IMR-90 (cell line): ENCODE measurements around the gene HIF1AN. TPM values are rescaled to one million over a fixed set of nuclear protein-coding genes. Genes with fewer than 3 reads are reported as not detected.

Experiments
- ATAC-seq: fragments of 200-7000 bp; cut with Tn5 transposase; 2 replicates; pipeline ENCODE4 v1.9.1; 2020; ENCODE audit warnings: low read depth, mild to moderate bottlenecking, moderate library complexity
- BruUV-seq: library from RNA; stranded (reverse); fragments of 400-500 nt; replicated peaks from 2 replicates; lab custom pipeline; 2021; lab: Mats Ljungman, UMichigan
- CTCF ChIA-PET: fragments of 300-600 bp; formaldehyde crosslinking; extraction: SDS; loops from one replicate; lab custom pipeline; 2021; ENCODE audit warnings: antibody characterized with exemption; lab: Yijun Ruan, JAX
- POLR2A ChIA-PET: fragments of 300-600 bp; sonication (Branson Sonifier 250); formaldehyde crosslinking; loops from one replicate; lab custom pipeline; 2022; ENCODE audit warnings: antibody characterized with exemption; ENCODE audit not compliant: unreplicated experiment; lab: Charles Lee
- DNase-seq: peaks from one replicate; pipeline ENCODE4 v3.0.0; 2013
- H2AFZ ChIP-seq: replicated peaks from 2 replicates; pipeline ENCODE3; 2013; ENCODE audit warnings: low read length, mild to moderate bottlenecking; ENCODE audit not compliant: poor library complexity
- H2AK5ac ChIP-seq: 2 replicates; pipeline ENCODE4 v1.6.1; 2013; ENCODE audit warnings: low read depth, low read length, inconsistent platforms
- H2AK9ac ChIP-seq: replicated peaks from 2 replicates; pipeline ENCODE3; 2013; ENCODE audit warnings: mild to moderate bottlenecking, low read depth, low read length, moderate library complexity; ENCODE audit not compliant: poor library complexity
- H2BK120ac ChIP-seq: 2 replicates; pipeline ENCODE4 v1.6.1; 2013; ENCODE audit warnings: low read depth, low read length, inconsistent platforms
- H2BK15ac ChIP-seq: 3 replicates; pipeline ENCODE4 v1.6.1; 2013; ENCODE audit warnings: low read depth, low read length, inconsistent platforms
- H2BK20ac ChIP-seq: 2 replicates; pipeline ENCODE4 v1.6.1; 2013; ENCODE audit warnings: low read depth, mild to moderate bottlenecking, inconsistent platforms, low read length, moderate library complexity
- H2BK5ac ChIP-seq: 2 replicates; pipeline ENCODE4 v1.6.1; 2013; ENCODE audit warnings: mild to moderate bottlenecking, low read depth, low read length, inconsistent platforms; ENCODE audit not compliant: poor library complexity, severe bottlenecking
- H3K14ac ChIP-seq: replicated peaks from 2 replicates; pipeline ENCODE4 v1.6.1; 2013; ENCODE audit warnings: low read depth, low read length, inconsistent platforms
- H3K18ac ChIP-seq: 2 replicates; pipeline ENCODE4 v1.6.1; 2013; ENCODE audit warnings: low read depth, low read length, control low read depth
- H3K23ac ChIP-seq: 2 replicates; pipeline ENCODE4 v1.6.1; 2013; ENCODE audit warnings: low read depth, low read length, inconsistent platforms
- H3K27ac ChIP-seq: 2 replicates; pipeline ENCODE4 v1.5.1; 2013; ENCODE audit warnings: mild to moderate bottlenecking, control low read depth, low read length; ENCODE audit not compliant: insufficient read depth
- H3K27me3 ChIP-seq: 2 replicates; pipeline ENCODE4 v1.6.1; 2013; ENCODE audit warnings: low read length; ENCODE audit not compliant: control insufficient read depth, insufficient read depth
- H3K36me3 ChIP-seq: 2 replicates; pipeline ENCODE4 v1.6.1; 2013; ENCODE audit warnings: low read length, mixed read lengths; ENCODE audit not compliant: control insufficient read depth, insufficient read depth
- H3K4ac ChIP-seq: 2 replicates; pipeline ENCODE4 v1.6.1; 2013; ENCODE audit warnings: low read depth, low read length, inconsistent platforms
- H3K4me1 ChIP-seq: 2 replicates; pipeline ENCODE4 v1.6.1; 2013; ENCODE audit warnings: low read length, mixed read lengths; ENCODE audit not compliant: control insufficient read depth, insufficient read depth
- H3K4me2 ChIP-seq: 2 replicates; pipeline ENCODE4 v1.6.1; 2013; ENCODE audit warnings: low read depth, mild to moderate bottlenecking, control low read depth, low read length, moderate library complexity
- H3K4me3 ChIP-seq: 2 replicates; pipeline ENCODE4 v1.5.1; 2013; ENCODE audit warnings: low read depth, mild to moderate bottlenecking, control low read depth, low read length, moderate library complexity; ENCODE audit not compliant: insufficient read depth
- H3K56ac ChIP-seq: 2 replicates; pipeline ENCODE4 v1.6.1; 2013; ENCODE audit warnings: low read length, inconsistent platforms; ENCODE audit not compliant: insufficient read depth; ENCODE audit errors: extremely low read depth
- H3K79me1 ChIP-seq, 2 experiments: 2 replicates each; pipeline ENCODE4 v1.6.1; 2013; ENCODE audit warnings: low read length in 2 of 2, inconsistent platforms in 1 of 2, low read depth in 1 of 2
- H3K9ac ChIP-seq: 2 replicates; pipeline ENCODE4 v1.6.1; 2013; ENCODE audit warnings: low read depth, low read length, control low read depth
- H3K9me1 ChIP-seq: 2 replicates; pipeline ENCODE4 v1.6.1; 2013; ENCODE audit warnings: low read length, inconsistent platforms; ENCODE audit not compliant: insufficient read depth
- H3K9me3 ChIP-seq: 2 replicates; pipeline ENCODE4 v1.6.1; 2013; ENCODE audit warnings: low read length; ENCODE audit not compliant: control insufficient read depth, insufficient read depth
- H4K20me1 ChIP-seq: 2 replicates; pipeline ENCODE4 v1.6.1; 2013; ENCODE audit warnings: low read length, inconsistent platforms; ENCODE audit not compliant: insufficient read depth
- H4K5ac ChIP-seq: 2 replicates; pipeline ENCODE4 v1.6.1; 2013; ENCODE audit warnings: mild to moderate bottlenecking, low read depth, low read length, control low read depth
- H4K8ac ChIP-seq, 2 experiments: 2 replicates each; pipeline ENCODE4 v1.6.1; 2013; ENCODE audit warnings: low read depth in 2 of 2, low read length in 2 of 2, control low read depth in 1 of 2, inconsistent platforms in 1 of 2
- H4K91ac ChIP-seq: 2 replicates; pipeline ENCODE4 v1.6.1; 2013; ENCODE audit warnings: low read depth, low read length, inconsistent platforms; ENCODE audit not compliant: insufficient read depth
- BHLHE40 ChIP-seq: fragments of 150-350 bp; IDR thresholded peaks from 2 replicates; pipeline ENCODE4 v1.6.1; 2016; ENCODE audit warnings: mild to moderate bottlenecking, low read depth, low read length
- CEBPB ChIP-seq: IDR thresholded peaks from 2 replicates; pipeline ENCODE4 v1.6.1; 2012; ENCODE audit warnings: low read depth, low read length, improper control_type of control experiment
- CHD1 ChIP-seq: IDR thresholded peaks from 2 replicates; pipeline ENCODE4 v1.6.1; 2012; ENCODE audit warnings: low read depth, low read length, improper control_type of control experiment
- FOS ChIP-seq: fragments of 150-350 bp; IDR thresholded peaks from 2 replicates; pipeline ENCODE4 v1.6.1; 2016; ENCODE audit warnings: low read depth, low read length
- MAFK ChIP-seq: IDR thresholded peaks from 2 replicates; pipeline ENCODE4 v1.6.1; 2012; ENCODE audit warnings: low read depth, low read length, improper control_type of control experiment
- MAZ ChIP-seq: IDR thresholded peaks from 2 replicates; pipeline ENCODE4 v1.6.1; 2012; ENCODE audit warnings: low read depth, mild to moderate bottlenecking, low read length, improper control_type of control experiment, moderate library complexity, borderline replicate concordance
- MXI1 ChIP-seq: IDR thresholded peaks from 2 replicates; pipeline ENCODE4 v1.6.1; 2012; ENCODE audit warnings: low read depth, mild to moderate bottlenecking, low read length, moderate library complexity, borderline replicate concordance
- NFE2L2 ChIP-seq: fragments of 150-350 bp; IDR thresholded peaks from 2 replicates; pipeline ENCODE4 v1.6.1; 2016; ENCODE audit warnings: low read depth, mild to moderate bottlenecking, low read length
- POLR2A ChIP-seq: IDR thresholded peaks from 2 replicates; pipeline ENCODE4 v1.6.1; 2012; ENCODE audit warnings: mild to moderate bottlenecking, low read depth, low read length
- RAD21 ChIP-seq: IDR thresholded peaks from 2 replicates; pipeline ENCODE4 v1.6.1; 2012; ENCODE audit warnings: low read length, improper control_type of control experiment
- RCOR1 ChIP-seq: IDR thresholded peaks from 2 replicates; pipeline ENCODE4 v1.6.1; 2012; ENCODE audit warnings: mild to moderate bottlenecking, low read length, improper control_type of control experiment; ENCODE audit not compliant: insufficient replicate concordance
- RFX5 ChIP-seq: IDR thresholded peaks from 2 replicates; pipeline ENCODE4 v1.8.0; 2012; ENCODE audit warnings: low read depth, mild to moderate bottlenecking, low read length, moderate library complexity
- SMC3 ChIP-seq: fragments of 150-350 bp; IDR thresholded peaks from 2 replicates; pipeline ENCODE4 v1.6.1; 2016; ENCODE audit warnings: low read depth, mild to moderate bottlenecking, antibody characterized with exemption, low read length, moderate library complexity
- WGBS, 2 experiments: methylation state at CpG; one replicate each; pipeline versions ENCODE4 v1.1.5 to v1.1.7; 2013; ENCODE audit warnings: missing lambda C conversion rate in 2 of 2; ENCODE audit not compliant: insufficient read length in 1 of 2; ENCODE audit errors: extremely low coverage in 2 of 2; 5-methylcytosine and 5-hydroxymethylcytosine counted together
- dilution Hi-C: fragments of 300-500 bp; cut with HindIII; formaldehyde crosslinking; loops from one replicate; pipeline ENCODE4 v1.14.3; 2018; ENCODE audit warnings: low sequenced_read_pairs; ENCODE audit not compliant: unreplicated experiment
- in situ Hi-C: fragments of 300-500 bp; cut with MboI; formaldehyde crosslinking; loops from 3 replicates; pipeline ENCODE4 v1.14.3; 2019; ENCODE audit warnings: low sequenced_read_pairs, inconsistent platforms, mixed read lengths
- intact Hi-C: fragments of 100-400 bp; cut with micrococcal nuclease; formaldehyde crosslinking; loops from 2 replicates; pipeline ENCODE4 v1.10.0; 2022
- polyA plus RNA-seq, 3 experiments: library from polyadenylated mRNA; depleted of rRNA; stranded (reverse); fragments of >200 nt; gene quantifications; 2 replicates each; pipeline ENCODE4 v1.2.3, GENCODE V29; 2012; ENCODE audit warnings: low replicate concordance in 1 of 3
- total RNA-seq: library from RNA; depleted of rRNA; stranded (reverse); fragments of >200 nt; gene quantifications from 2 replicates; pipeline ENCODE4 v1.2.3, GENCODE V29; 2012
- TF ChIP-seq, protein P1 (sequence below): fragments of 150-350 bp; IDR thresholded peaks from 2 replicates; pipeline ENCODE4 v1.6.1; 2016; ENCODE audit warnings: low read depth, mild to moderate bottlenecking, low read length, moderate library complexity, borderline replicate concordance
- TF ChIP-seq, protein P2 (sequence below): conservative IDR thresholded peaks from 2 replicates; pipeline ENCODE4 v1.5.1; 2012; ENCODE audit warnings: mild to moderate bottlenecking, low read depth, low read length, improper control_type of control experiment
- TF ChIP-seq, protein P3 (sequence below): fragments of 150-350 bp; IDR thresholded peaks from 2 replicates; pipeline ENCODE4 v1.6.1; 2017; ENCODE audit warnings: mild to moderate bottlenecking, antibody characterized with exemption, low read length, low read depth

Gene HIF1AN
- total and polyA plus RNA-seq, 2 of the 4 experiments (the other 2 are of a cell fraction), result 10.2 to 10.3 TPM

DNA sequence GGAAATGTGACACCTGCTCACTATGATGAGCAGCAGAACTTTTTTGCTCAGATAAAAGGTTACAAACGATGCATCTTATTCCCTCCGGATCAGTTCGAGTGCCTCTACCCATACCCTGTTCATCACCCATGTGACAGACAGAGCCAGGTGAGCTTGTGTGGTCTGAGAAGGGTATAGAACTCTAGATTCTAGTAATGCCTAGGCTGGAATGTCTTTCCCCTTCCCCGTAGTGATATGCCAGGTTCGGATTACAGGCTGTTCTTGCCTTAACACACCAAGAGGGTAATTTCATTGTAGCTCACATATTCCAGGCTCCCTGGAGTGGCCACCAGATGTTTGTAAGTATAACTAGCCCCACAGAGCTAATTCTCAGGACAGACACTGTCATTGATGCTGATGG, 9.2 kb downstream of the HIF1AN start:
- POLR2A ChIA-PET, result interaction anchor here (0.6 to 1.2 kb wide), 2 partner anchors 9 to 273 kb away, joined by 3 read pairs; partner anchors contain the start of gene HIF1AN

More for the DNA sequence above, 9.2 kb downstream of the HIF1AN start:
- no CpG with 5 or more reads among the region's 5 CpGs for WGBS, 2 experiments
- DNase-seq (no peak), ATAC-seq (no peak)
- Histone ChIP-seq H3K18ac (no peak overlapping the region), H2BK20ac (no peak overlapping the region), H3K36me3 (peaks cover 59% of the 10 kb centered on the region), H3K9me3 (no peaks in the 10 kb centered on the region), H4K91ac (no peak overlapping the region), H2BK5ac (no peak overlapping the region), H3K14ac (no peak overlapping the region), H2AK5ac (no peak overlapping the region), H3K9me1 (no peaks in the 10 kb centered on the region), H3K4me3 (no peak overlapping the region), H3K27me3 (no peaks in the 10 kb centered on the region), H3K4ac (no peak overlapping the region), H4K5ac (no peak overlapping the region), H3K27ac (no peak overlapping the region), H3K4me1 (no peaks in the 10 kb centered on the region), H3K79me1 (peaks cover 13 to 20% of the 10 kb centered on the region in 2 experiments; a peak in 3 of 4 replicates), H3K4me2 (no peak overlapping the region), H2AK9ac (no peak overlapping the region), H3K23ac (no peak overlapping the region), H3K56ac (no peak overlapping the region), H2AFZ (no peak overlapping the region), H3K9ac (no peak overlapping the region), H4K20me1 (0 out of 2 replicates have a peak, but pooled peaks cover 5% of the 10 kb centered on the region), H4K8ac (no peak overlapping the region), H2BK120ac (no peak overlapping the region), H2BK15ac (no peak overlapping the region)
- intact Hi-C loops (no loop called here), in situ Hi-C loops (no loop called here), dilution Hi-C loops (no loop called here)
- TF ChIP-seq RAD21, result no peak
- TF ChIP-seq, protein P1, sequence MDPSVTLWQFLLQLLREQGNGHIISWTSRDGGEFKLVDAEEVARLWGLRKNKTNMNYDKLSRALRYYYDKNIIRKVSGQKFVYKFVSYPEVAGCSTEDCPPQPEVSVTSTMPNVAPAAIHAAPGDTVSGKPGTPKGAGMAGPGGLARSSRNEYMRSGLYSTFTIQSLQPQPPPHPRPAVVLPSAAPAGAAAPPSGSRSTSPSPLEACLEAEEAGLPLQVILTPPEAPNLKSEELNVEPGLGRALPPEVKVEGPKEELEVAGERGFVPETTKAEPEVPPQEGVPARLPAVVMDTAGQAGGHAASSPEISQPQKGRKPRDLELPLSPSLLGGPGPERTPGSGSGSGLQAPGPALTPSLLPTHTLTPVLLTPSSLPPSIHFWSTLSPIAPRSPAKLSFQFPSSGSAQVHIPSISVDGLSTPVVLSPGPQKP, result no peak
- TF ChIP-seq BHLHE40, result no peak
- TF ChIP-seq, protein P2, sequence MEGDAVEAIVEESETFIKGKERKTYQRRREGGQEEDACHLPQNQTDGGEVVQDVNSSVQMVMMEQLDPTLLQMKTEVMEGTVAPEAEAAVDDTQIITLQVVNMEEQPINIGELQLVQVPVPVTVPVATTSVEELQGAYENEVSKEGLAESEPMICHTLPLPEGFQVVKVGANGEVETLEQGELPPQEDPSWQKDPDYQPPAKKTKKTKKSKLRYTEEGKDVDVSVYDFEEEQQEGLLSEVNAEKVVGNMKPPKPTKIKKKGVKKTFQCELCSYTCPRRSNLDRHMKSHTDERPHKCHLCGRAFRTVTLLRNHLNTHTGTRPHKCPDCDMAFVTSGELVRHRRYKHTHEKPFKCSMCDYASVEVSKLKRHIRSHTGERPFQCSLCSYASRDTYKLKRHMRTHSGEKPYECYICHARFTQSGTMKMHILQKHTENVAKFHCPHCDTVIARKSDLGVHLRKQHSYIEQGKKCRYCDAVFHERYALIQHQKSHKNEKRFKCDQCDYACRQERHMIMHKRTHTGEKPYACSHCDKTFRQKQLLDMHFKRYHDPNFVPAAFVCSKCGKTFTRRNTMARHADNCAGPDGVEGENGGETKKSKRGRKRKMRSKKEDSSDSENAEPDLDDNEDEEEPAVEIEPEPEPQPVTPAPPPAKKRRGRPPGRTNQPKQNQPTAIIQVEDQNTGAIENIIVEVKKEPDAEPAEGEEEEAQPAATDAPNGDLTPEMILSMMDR, result no peak
- TF ChIP-seq NFE2L2, result no peak
- TF ChIP-seq, protein P3, sequence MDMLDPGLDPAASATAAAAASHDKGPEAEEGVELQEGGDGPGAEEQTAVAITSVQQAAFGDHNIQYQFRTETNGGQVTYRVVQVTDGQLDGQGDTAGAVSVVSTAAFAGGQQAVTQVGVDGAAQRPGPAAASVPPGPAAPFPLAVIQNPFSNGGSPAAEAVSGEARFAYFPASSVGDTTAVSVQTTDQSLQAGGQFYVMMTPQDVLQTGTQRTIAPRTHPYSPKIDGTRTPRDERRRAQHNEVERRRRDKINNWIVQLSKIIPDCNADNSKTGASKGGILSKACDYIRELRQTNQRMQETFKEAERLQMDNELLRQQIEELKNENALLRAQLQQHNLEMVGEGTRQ, result no peak
- TF ChIP-seq SMC3, result no peak
- no peak for TF ChIP-seq MAZ
- no peak for TF ChIP-seq RFX5
- no peak for TF ChIP-seq FOS
- TF ChIP-seq CEBPB, result no peak
- TF ChIP-seq RCOR1, result no peak
- TF ChIP-seq POLR2A, result no peak
- no peak for TF ChIP-seq CHD1
- no peak for TF ChIP-seq MAFK
- TF ChIP-seq MXI1, result no peak
- no TSS peak for BruUV-seq
- CTCF ChIA-PET, result interaction anchor here (1.3 kb wide), 1 partner anchor 9 kb away, joined by 3 read pairs; the partner anchor contains the start of gene HIF1AN
